HCT116 (cell line): Measurements from ENCODE around the gene GSTT2B. TPM values are rescaled to one million over a fixed set of nuclear protein-coding genes. Genes with fewer than 3 reads are reported as not detected.
"Not testable (repeated sequence)": the region's sequence is repeated elsewhere in the genome, so short reads cannot be mapped to it uniquely, and the experiment has no call there.

ENCODE experiments used
- ATAC-seq: fragments of 200-7000 bp; cut with Tn5 transposase; 2 replicates; pipeline ENCODE4 v1.9.1; 2020; ENCODE audit warnings: mild to moderate bottlenecking, moderate library complexity
- BruUV-seq: library from RNA; stranded (reverse); fragments of 400-500 nt; replicated peaks from 2 replicates; lab custom pipeline; 2021; lab: Mats Ljungman, UMichigan
- CTCF ChIA-PET: fragments of 300-600 bp; sonication (Branson Sonifier 250); formaldehyde crosslinking; loops from one replicate; lab custom pipeline; 2021; ENCODE audit warnings: antibody characterized with exemption; lab: Charles Lee
- POLR2A ChIA-PET: fragments of 300-600, 350-600 bp; sonication (Branson Sonifier 250); formaldehyde crosslinking; loops from one replicate; lab custom pipeline; 2021; ENCODE audit warnings: antibody characterized with exemption; lab: Charles Lee
- RAD21 ChIA-PET, 2 experiments: fragments of 300-600 bp; sonication (Branson Sonifier 250); formaldehyde crosslinking; loops; one replicate each; lab custom pipeline; 2023; ENCODE audit warnings: low total read pairs in 2 of 2; ENCODE audit not compliant: uncharacterized antibody in 2 of 2, unreplicated experiment in 2 of 2, low non-redundant PET in 1 of 2; lab: Charles Lee
- DNase-seq: peaks from one replicate; pipeline ENCODE4 v3.0.0-alpha.2; 2010; ENCODE audit warnings: low read depth, low spot score
- H2AFZ ChIP-seq: fragments of 200-600 bp; shearing (Covaris generic), sonication (generic); 2 replicates; pipeline ENCODE4 v1.6.1; 2017; ENCODE audit warnings: low read depth, mixed run types, mixed read lengths, antibody characterized with exemption, low read length; ENCODE audit not compliant: poor library complexity, severe bottlenecking
- H3K27ac ChIP-seq: 2 replicates; pipeline ENCODE4 v1.5.1; 2012; ENCODE audit warnings: low read depth, low read length
- H3K27me3 ChIP-seq: fragments of 200-600 bp; sonication (generic); 2 replicates; pipeline ENCODE4 v1.6.1; 2016; ENCODE audit warnings: mixed run types, low read length, mixed read lengths; ENCODE audit not compliant: insufficient read depth
- H3K36me3 ChIP-seq, 2 experiments: fragments of 200-500 bp in 1 of 2; fragments of 200-600 bp in 1 of 2; sonication (Bioruptor generic) in 1 of 2; sonication (generic) in 1 of 2; 2 replicates each; pipeline versions ENCODE4 v1.5.1 to v1.6.1; 2014 to 2016; ENCODE audit warnings: low read length in 2 of 2, inconsistent platforms in 1 of 2, mixed read lengths in 1 of 2, mixed run types in 1 of 2; ENCODE audit not compliant: insufficient read depth in 2 of 2, control insufficient read depth in 1 of 2
- H3K4me1 ChIP-seq, 2 experiments: fragments of 200-600 bp in 1 of 2; sonication (generic) in 1 of 2; 2 replicates each; pipeline versions ENCODE4 v1.5.1 to v1.6.1; 2012 to 2017; ENCODE audit warnings: low read length in 2 of 2, inconsistent platforms in 1 of 2, mild to moderate bottlenecking in 1 of 2, mixed read lengths in 1 of 2, mixed run types in 1 of 2, moderate library complexity in 1 of 2; ENCODE audit not compliant: insufficient read depth in 2 of 2, control insufficient read depth in 1 of 2
- H3K4me2 ChIP-seq: fragments of 200-600 bp; sonication (generic); 2 replicates; pipeline ENCODE4 v1.6.1; 2017; ENCODE audit warnings: mixed run types, low read length, mixed read lengths
- H3K4me3 ChIP-seq, 2 experiments: fragments of 200-600 bp in 1 of 2; sonication (generic) in 1 of 2; replicated peaks in 1 of 2; 2 replicates each; pipeline ENCODE4 v1.5.1; 2011 to 2016; ENCODE audit warnings: low read length in 2 of 2, control low read depth in 1 of 2, low read depth in 1 of 2, mild to moderate bottlenecking in 1 of 2, mixed read lengths in 1 of 2, mixed run types in 1 of 2
- H3K79me2 ChIP-seq: fragments of 200-600 bp; sonication (generic); 2 replicates; pipeline ENCODE4 v1.6.1; 2017; ENCODE audit warnings: mild to moderate bottlenecking, mixed run types, low read length, moderate library complexity, mixed read lengths; ENCODE audit not compliant: insufficient read depth
- H3K9ac ChIP-seq: fragments of 200-600 bp; sonication (generic); 2 replicates; pipeline ENCODE4 v1.6.1; 2016; ENCODE audit warnings: low read length, mixed read lengths
- H3K9me2 ChIP-seq: fragments of 200-600 bp; sonication (generic), shearing (Covaris generic); 2 replicates; pipeline ENCODE4 v1.6.1; 2017; ENCODE audit warnings: mixed run types, mild to moderate bottlenecking, moderate library complexity; ENCODE audit not compliant: insufficient read depth
- H3K9me3 ChIP-seq, 2 experiments: fragments of 200-500 bp in 1 of 2; fragments of 200-600 bp in 1 of 2; sonication (Bioruptor generic) in 1 of 2; sonication (generic) in 1 of 2; 2 replicates each; pipeline ENCODE4 v1.6.1; 2014 to 2017; ENCODE audit warnings: low read length in 2 of 2, mixed read lengths in 2 of 2, inconsistent platforms in 1 of 2, low read depth in 1 of 2, mild to moderate bottlenecking in 1 of 2, mixed run types in 1 of 2, moderate library complexity in 1 of 2; ENCODE audit not compliant: control insufficient read depth in 1 of 2, insufficient read depth in 1 of 2
- H4K20me1 ChIP-seq: fragments of 200-600 bp; sonication (generic), shearing (Covaris generic); 2 replicates; pipeline ENCODE4 v1.6.1; 2017; ENCODE audit warnings: mixed run types, mild to moderate bottlenecking, moderate library complexity; ENCODE audit not compliant: insufficient read depth
- ATF3 ChIP-seq: IDR thresholded peaks from 2 replicates; pipeline ENCODE4 v1.6.1; 2012
- CBX3 ChIP-seq: IDR thresholded peaks from 2 replicates; pipeline ENCODE4 v1.6.1; 2012; ENCODE audit warnings: low read depth
- CEBPB ChIP-seq: IDR thresholded peaks from 2 replicates; pipeline ENCODE4 v1.6.1; 2012; ENCODE audit warnings: low read depth
- EZH2phosphoT487 ChIP-seq: fragments of 200-600 bp; IDR thresholded peaks from 2 replicates; pipeline ENCODE4 v1.6.1; 2018; ENCODE audit warnings: antibody characterized with exemption, borderline replicate concordance
- JUND ChIP-seq: IDR thresholded peaks from 2 replicates; pipeline ENCODE4 v1.6.1; 2012
- MAX ChIP-seq: IDR thresholded peaks from 2 replicates; pipeline ENCODE4 v1.6.1; 2012
- SRF ChIP-seq: IDR thresholded peaks from 2 replicates; pipeline ENCODE4 v1.6.1; 2012; ENCODE audit warnings: low read depth
- ZFX ChIP-seq: fragments of 450-650 bp; IDR thresholded peaks from 2 replicates; pipeline ENCODE4 v1.6.1; 2017
- intact Hi-C: fragments of 100-400 bp; cut with micrococcal nuclease; formaldehyde crosslinking; loops from 2 replicates; pipeline ENCODE4 v1.10.0; 2022
- total RNA-seq: library from RNA; stranded (reverse); gene quantifications from one replicate; pipeline ENCODE4 v1.2.1, GENCODE V29; 2021; ENCODE audit not compliant: unreplicated experiment
- TF ChIP-seq, protein P1 (sequence below): IDR thresholded peaks from 2 replicates; pipeline ENCODE4 v1.6.1; 2011; ENCODE audit warnings: mild to moderate bottlenecking, low read length, moderate library complexity; ENCODE audit not compliant: insufficient replicate concordance; ENCODE audit errors: extremely low read depth

GSTT2B gene
- total RNA-seq, 1 experiment from 2014 or later, result 14.3 TPM

GRCh38 chr22:23997092-23997491, 36.1 kb upstream of the GSTT2B start:
- intact Hi-C loops, result no loop called here
- no peak overlapping the region for H3K4me3 ChIP-seq
- POLR2A ChIA-PET, result no interaction called here
- H3K4me2 ChIP-seq, result no peak overlapping the region
- CTCF ChIA-PET, result no interaction called here
- no peaks in the 10 kb centered on the region for H3K36me3 ChIP-seq
- no peaks in the 10 kb centered on the region for H3K79me2 ChIP-seq
- TF ChIP-seq CBX3 (no peak), CEBPB (no peak), EZH2phosphoT487 (no peak), ZFX (no peak), MAX (no peak), JUND (no peak), SRF (no peak), ATF3 (no peak)
- TF ChIP-seq, protein P1, sequence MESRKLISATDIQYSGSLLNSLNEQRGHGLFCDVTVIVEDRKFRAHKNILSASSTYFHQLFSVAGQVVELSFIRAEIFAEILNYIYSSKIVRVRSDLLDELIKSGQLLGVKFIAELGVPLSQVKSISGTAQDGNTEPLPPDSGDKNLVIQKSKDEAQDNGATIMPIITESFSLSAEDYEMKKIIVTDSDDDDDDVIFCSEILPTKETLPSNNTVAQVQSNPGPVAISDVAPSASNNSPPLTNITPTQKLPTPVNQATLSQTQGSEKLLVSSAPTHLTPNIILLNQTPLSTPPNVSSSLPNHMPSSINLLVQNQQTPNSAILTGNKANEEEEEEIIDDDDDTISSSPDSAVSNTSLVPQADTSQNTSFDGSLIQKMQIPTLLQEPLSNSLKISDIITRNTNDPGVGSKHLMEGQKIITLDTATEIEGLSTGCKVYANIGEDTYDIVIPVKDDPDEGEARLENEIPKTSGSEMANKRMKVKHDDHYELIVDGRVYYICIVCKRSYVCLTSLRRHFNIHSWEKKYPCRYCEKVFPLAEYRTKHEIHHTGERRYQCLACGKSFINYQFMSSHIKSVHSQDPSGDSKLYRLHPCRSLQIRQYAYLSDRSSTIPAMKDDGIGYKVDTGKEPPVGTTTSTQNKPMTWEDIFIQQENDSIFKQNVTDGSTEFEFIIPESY, result no peak
- TF ChIP-seq, all 23 proteins: peak for 0
- no TSS peak for BruUV-seq
- H3K27ac ChIP-seq, result no peak overlapping the region
- no peaks in the 10 kb centered on the region for H3K9me3 ChIP-seq
- ATAC-seq, result no peak
- no peak for DNase-seq
- H4K20me1 ChIP-seq, result no peaks in the 10 kb centered on the region
- no peaks in the 10 kb centered on the region for H3K27me3 ChIP-seq
- H2AFZ ChIP-seq, result no peak overlapping the region
- peaks cover 0 to 11% of the 10 kb centered on the region in 2 experiments; a peak in 2 of 4 replicates for H3K4me1 ChIP-seq
- H3K9ac ChIP-seq, result no peak overlapping the region
- RAD21 ChIA-PET, result no interaction called here
- H3K9me2 ChIP-seq, result no peaks in the 10 kb centered on the region

DNA sequence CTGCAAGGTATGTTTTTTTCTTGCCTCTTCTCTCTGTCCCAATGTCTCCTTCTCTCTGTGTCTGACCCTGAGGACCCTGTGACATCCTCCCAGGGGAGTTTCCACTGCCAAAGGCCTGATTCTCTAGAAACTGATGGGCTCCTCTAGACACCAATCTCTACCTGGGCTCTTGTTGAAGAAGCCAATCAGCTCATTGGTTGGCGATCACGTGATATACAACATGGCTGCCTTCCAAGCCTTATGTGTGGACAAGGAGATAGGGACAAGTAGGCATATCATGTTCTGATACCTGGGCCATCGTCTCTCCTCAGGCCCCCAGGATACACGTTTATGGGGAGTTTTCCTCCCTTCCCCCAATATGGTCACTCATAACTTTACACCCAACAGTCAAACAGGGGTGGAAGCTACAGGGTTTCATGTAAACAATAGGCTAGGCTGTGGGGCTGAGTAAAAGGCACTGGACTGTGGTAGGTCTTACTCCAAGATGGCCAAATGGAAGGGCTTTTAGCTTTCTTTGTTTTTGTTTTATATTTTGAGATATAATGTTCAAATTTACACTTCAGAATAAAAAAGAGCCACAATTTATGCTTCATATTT, 32.7 kb upstream of the GSTT2B start:
- RAD21 ChIA-PET, result not testable (repeated sequence)

GRCh38 chr22:23993080-23993479, 32.1 kb upstream of the GSTT2B start:
- H3K9me3 ChIP-seq, H4K20me1 ChIP-seq, H3K4me1 ChIP-seq, H3K9me2 ChIP-seq, RAD21 ChIA-PET, DNase-seq, H3K27ac ChIP-seq, H3K36me3 ChIP-seq, intact Hi-C loops, H3K27me3 ChIP-seq, H3K4me2 ChIP-seq, H3K79me2 ChIP-seq, H2AFZ ChIP-seq, POLR2A ChIA-PET, CTCF ChIA-PET, H3K9ac ChIP-seq, BruUV-seq, H3K4me3 ChIP-seq: not testable (repeated sequence)
- ATAC-seq, result 0 out of 2 replicates have a peak, but pooled peaks have one; percentile 11

More for the DNA sequence above, 32.7 kb upstream of the GSTT2B start:
- H3K4me1 ChIP-seq, H3K4me3 ChIP-seq, H3K79me2 ChIP-seq, H3K36me3 ChIP-seq, intact Hi-C loops, H4K20me1 ChIP-seq, H3K9ac ChIP-seq, H3K9me3 ChIP-seq, H3K27ac ChIP-seq, CTCF ChIA-PET, BruUV-seq, H3K27me3 ChIP-seq, H3K4me2 ChIP-seq, H3K9me2 ChIP-seq: not testable (repeated sequence)
- peak overlapping the region; percentile 74 for H2AFZ ChIP-seq
- POLR2A ChIA-PET, result interaction anchor here (0.6 kb wide), 1 partner anchor 806 kb away, joined by 5 read pairs; no protein-coding TSS in a partner anchor
- peak; percentile 86 for ATAC-seq
- DNase-seq, result peak; percentile 22
